B cell (primary cell): ENCODE results near the gene SRC. TPM values are rescaled to one million over a fixed set of nuclear protein-coding genes. Genes with fewer than 3 reads are reported as not detected.
A peak's percentile ranks its signal among the peaks of the same experiment; 100 is the strongest.

ENCODE experiments used
- ATAC-seq: fragments of 200-7000 bp; cut with Tn5 transposase; one replicate; pipeline ENCODE4 v1.10.0; 2021; ENCODE audit warnings: low read depth, mild to moderate bottlenecking, moderate number of reproducible peaks, moderate library complexity
- CTCF ChIA-PET: fragments of 350-600 bp; sonication (Branson Sonifier 250); formaldehyde crosslinking; loops from one replicate; lab custom pipeline; 2021; ENCODE audit warnings: antibody characterized with exemption, inconsistent platforms; lab: Charles Lee
- POLR2A ChIA-PET: fragments of 350-600 bp; sonication (Branson Sonifier 250); formaldehyde crosslinking; loops from one replicate; lab custom pipeline; 2021; ENCODE audit warnings: antibody characterized with exemption; lab: Charles Lee
- DNase-seq: peaks from one replicate; pipeline ENCODE4 v3.0.0; 2013
- H2AFZ ChIP-seq: 2 replicates; pipeline ENCODE4 v1.6.1; 2012; ENCODE audit warnings: mild to moderate bottlenecking, low read depth, low read length; ENCODE audit not compliant: insufficient read depth, poor library complexity, severe bottlenecking
- H3K27ac ChIP-seq, 2 donors: 1 replicate in 1 of 2; 2 replicates in 1 of 2; pipeline ENCODE4 v1.5.1; 2012 to 2013; ENCODE audit warnings: low read length in 2 of 2, mild to moderate bottlenecking in 2 of 2, moderate library complexity in 1 of 2
- H3K27me3 ChIP-seq, 4 experiments: fragments of 200-600 bp in 1 of 4; sonication (generic) in 1 of 4; replicated peaks in 1 of 4; 1 replicate in 2 of 4; 2 replicates in 2 of 4; pipeline versions ENCODE4 v1.6.1 to v1.7.0; 2013 to 2016; ENCODE audit warnings: low read length in 3 of 4, mild to moderate bottlenecking in 2 of 4, mixed read lengths in 1 of 4, moderate library complexity in 1 of 4; ENCODE audit not compliant: insufficient read depth in 4 of 4, control insufficient read depth in 3 of 4; ENCODE audit errors: control extremely low read depth in 1 of 4
- H3K36me3 ChIP-seq, 2 experiments: replicated peaks in 1 of 2; 1 replicate in 1 of 2; 2 replicates in 1 of 2; pipeline versions ENCODE4 v1.6.1 to v1.7.1; 2013; ENCODE audit warnings: low read length in 1 of 2; ENCODE audit not compliant: insufficient read depth in 2 of 2, control insufficient read depth in 1 of 2; ENCODE audit errors: control extremely low read depth in 1 of 2, extremely low read depth in 1 of 2
- H3K4me1 ChIP-seq, 2 donors: fragments of 200-600 bp in 1 of 2; sonication (generic) in 1 of 2; 1 replicate in 1 of 2; 2 replicates in 1 of 2; pipeline versions ENCODE4 v1.5.1 to v1.6.1; 2013 to 2017; ENCODE audit warnings: low read length in 2 of 2; ENCODE audit not compliant: control insufficient read depth in 2 of 2, insufficient read depth in 2 of 2
- H3K4me2 ChIP-seq: replicated peaks from 2 replicates; pipeline ENCODE3; 2012; ENCODE audit warnings: mild to moderate bottlenecking, low read depth, low read length; ENCODE audit not compliant: poor library complexity, severe bottlenecking
- H3K4me3 ChIP-seq, 5 experiments: fragments of 200-600 bp in 1 of 5; sonication (generic) in 1 of 5; 1 replicate in 3 of 5; 2 replicates in 2 of 5; pipeline versions ENCODE4 v1.5.1 to v1.7.0; 2011 to 2016; ENCODE audit warnings: low read length in 4 of 5, mild to moderate bottlenecking in 4 of 5, low read depth in 2 of 5, control low read depth in 1 of 5, moderate library complexity in 1 of 5; ENCODE audit not compliant: insufficient read depth in 1 of 5; ENCODE audit errors: control extremely low read depth in 1 of 5, extremely low read depth in 1 of 5
- H3K79me2 ChIP-seq: fragments of 200-600 bp; sonication (generic); one replicate; pipeline ENCODE4 v1.6.0; 2016; ENCODE audit warnings: low read length; ENCODE audit not compliant: control insufficient read depth, insufficient read depth
- H3K9ac ChIP-seq: fragments of 200-600 bp; sonication (generic); 2 replicates; pipeline ENCODE4 v1.6.1; 2017; ENCODE audit warnings: mild to moderate bottlenecking, low read length, moderate library complexity
- H3K9me3 ChIP-seq, 3 donors: one replicate each; pipeline versions ENCODE4 v1.6.1 to v1.7.1; 2013; ENCODE audit warnings: low read length in 2 of 3; ENCODE audit not compliant: control insufficient read depth in 2 of 3, insufficient read depth in 1 of 3; ENCODE audit errors: control extremely low read depth in 1 of 3
- H4K20me1 ChIP-seq: 2 replicates; pipeline ENCODE4 v1.6.0; 2012; ENCODE audit warnings: mild to moderate bottlenecking, low read length; ENCODE audit not compliant: insufficient read depth, control insufficient read depth, poor library complexity, severe bottlenecking
- H3K27ac Mint-ChIP-seq: one replicate; pipeline ENCODE4 v1.8.0; 2021; ENCODE audit warnings: mixed read lengths
- H3K27me3 Mint-ChIP-seq: one replicate; pipeline ENCODE4 v1.8.0; 2021; ENCODE audit warnings: mixed read lengths
- H3K4me1 Mint-ChIP-seq: one replicate; pipeline ENCODE4 v1.8.0; 2021; ENCODE audit warnings: mixed read lengths
- H3K4me3 Mint-ChIP-seq: one replicate; pipeline ENCODE4 v1.8.0; 2021; ENCODE audit warnings: mixed read lengths
- H3K9me3 Mint-ChIP-seq: one replicate; pipeline ENCODE4 v1.8.0; 2022; ENCODE audit warnings: mixed read lengths; ENCODE audit not compliant: insufficient read depth
- CTCF ChIP-seq: fragments of 200-600 bp; IDR thresholded peaks from one replicate; pipeline ENCODE4 v1.8.0; 2022; ENCODE audit warnings: antibody characterized with exemption, mild to moderate bottlenecking
- EZH2 ChIP-seq: IDR thresholded peaks from 2 replicates; pipeline ENCODE4 v1.6.1; 2012; ENCODE audit warnings: borderline replicate concordance, low read depth, mild to moderate bottlenecking, moderate library complexity, low read length; ENCODE audit not compliant: insufficient read depth, poor library complexity, severe bottlenecking
- WGBS: methylation state at CpG from one replicate; pipeline ENCODE4 v1.1.5; 2013; ENCODE audit warnings: missing lambda C conversion rate; ENCODE audit not compliant: insufficient coverage; 5-methylcytosine and 5-hydroxymethylcytosine counted together
- intact Hi-C: fragments of 100-400 bp; cut with micrococcal nuclease; formaldehyde crosslinking; loops from one replicate; pipeline ENCODE4 v1.10.0; 2022
- polyA plus RNA-seq: library from polyadenylated mRNA; depleted of rRNA; stranded (reverse); fragments of >200 nt; gene quantifications from 2 replicates; pipeline ENCODE4 v1.2.3, GENCODE V29; 2012
- total RNA-seq, 2 donors: library from RNA; stranded (reverse); fragments of 120-200 nt in 1 of 2; gene quantifications; 1 replicate in 1 of 2; 2 replicates in 1 of 2; pipeline versions ENCODE4 v1.2.3 to v1.2.4, GENCODE V29; 2013 to 2022

SRC gene
- total and polyA plus RNA-seq, 2 donors (not counting 1 experiment from before 2014, with no cell fraction given), result 6.5 to 16.8 TPM

DNA sequence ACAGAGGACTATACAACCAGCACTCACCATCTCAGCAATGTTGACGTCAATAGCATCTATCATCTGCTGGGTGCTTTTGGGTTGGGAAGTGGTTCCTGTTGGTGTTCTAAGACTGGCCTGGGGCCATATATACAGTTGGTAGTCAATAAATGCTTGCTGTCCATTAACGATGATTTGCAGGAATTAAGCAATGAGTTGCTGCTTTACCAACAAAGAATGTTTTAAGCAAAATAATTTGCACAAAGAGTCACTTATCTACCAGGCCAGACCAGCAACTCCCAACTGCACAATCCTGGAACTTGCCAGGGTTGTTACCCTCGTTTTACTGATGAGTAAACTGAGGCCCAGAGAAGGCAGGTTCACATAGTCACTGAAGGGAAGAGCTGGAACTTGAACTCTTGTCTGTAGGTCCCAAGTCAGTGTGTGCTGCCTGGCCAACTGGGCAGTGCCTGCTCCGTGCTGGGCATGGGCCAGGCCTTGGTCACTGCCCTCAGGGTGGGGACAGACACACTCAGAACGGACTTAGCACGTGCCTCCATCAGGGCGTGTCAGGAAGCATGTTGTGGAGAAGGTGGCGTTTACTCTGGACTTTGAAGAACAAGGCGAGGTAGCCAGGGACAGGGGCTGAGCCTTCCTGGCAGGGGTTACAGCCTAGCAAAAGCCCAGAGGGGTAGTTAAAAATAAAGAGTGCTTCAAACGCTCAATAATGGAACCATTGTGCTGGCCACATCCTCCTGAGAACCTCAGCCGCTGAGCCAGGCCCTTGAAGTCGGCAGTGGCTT, 2.5 kb upstream of the SRC start:
- Histone ChIP-seq H2AFZ (no peak overlapping the region), H3K79me2 (no peaks in the 10 kb centered on the region), H3K9me3 (no peaks in the 10 kb centered on the region), H3K4me2 (no peak overlapping the region), H4K20me1 (no peaks in the 10 kb centered on the region), H3K4me3 (no peak overlapping the region), H3K27me3 (no peaks in the 10 kb centered on the region), H3K36me3 (no peaks in the 10 kb centered on the region), H3K9ac (no peak overlapping the region), H3K27ac (no peak overlapping the region), H3K4me1 (peaks cover 13 to 26% of the 10 kb centered on the region in 2 donors)
- TF ChIP-seq EZH2 (no peak), CTCF (no peak)
- intact Hi-C loops, result no loop called here
- Mint-ChIP-seq H3K4me3 (peak overlapping the region; percentile 37), H3K9me3 (no peaks in the 10 kb centered on the region), H3K27me3 (no peaks in the 10 kb centered on the region), H3K27ac (peak overlapping the region; percentile 46), H3K4me1 (peaks cover 22% of the 10 kb centered on the region)
- WGBS, result 55% methylated on average over 10 of the region's 12 CpGs
- CTCF ChIA-PET, result no interaction called here
- POLR2A ChIA-PET, result interaction anchor here (0.6 to 0.8 kb wide), 2 partner anchors 32 to 72 kb away, joined by 3 to 4 read pairs; no protein-coding TSS in a partner anchor
- DNase-seq, result no peak
- ATAC-seq, result no peak

DNA sequence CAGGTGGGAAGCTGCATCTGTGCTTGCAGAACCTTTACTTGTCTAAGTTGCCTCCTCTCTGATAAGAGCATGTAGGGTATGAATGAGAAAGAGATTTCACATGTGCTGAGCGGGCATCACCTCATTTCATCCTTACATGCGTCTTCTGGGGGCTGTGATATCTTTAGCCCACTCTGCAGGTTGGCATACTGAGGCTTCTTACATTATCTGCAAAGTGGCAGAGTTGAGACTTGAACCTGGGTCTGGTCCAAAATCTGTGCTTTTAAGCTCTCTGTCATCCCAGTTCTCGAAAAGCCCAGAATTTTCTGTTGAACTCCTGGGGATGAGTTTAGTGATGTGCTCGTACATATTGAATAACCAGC, 2.0 kb upstream of the SRC start:
- no peaks in the 10 kb centered on the region for H4K20me1 ChIP-seq
- ATAC-seq (no peak), DNase-seq (no peak)
- no peak overlapping the region for H3K9ac ChIP-seq
- TF ChIP-seq EZH2 (no peak), CTCF (no peak)
- POLR2A ChIA-PET, result interaction anchor here (0.6 to 1.4 kb wide), 4 partner anchors 31 to 72 kb away, joined by 3 to 4 read pairs (median 4); no protein-coding TSS in a partner anchor
- H3K27ac ChIP-seq, result no peak overlapping the region
- H3K4me1 Mint-ChIP-seq, result peaks cover 22% of the 10 kb centered on the region
- H3K36me3 ChIP-seq, result no peaks in the 10 kb centered on the region
- peak overlapping the region; percentile 46 for H3K27ac Mint-ChIP-seq
- WGBS, result 100% methylated on average over 2 of the region's 4 CpGs
- H3K27me3 Mint-ChIP-seq, result no peaks in the 10 kb centered on the region
- peak overlapping the region; percentile 27 for H3K4me3 Mint-ChIP-seq
- intact Hi-C loops, result no loop called here
- H3K4me2 ChIP-seq, result no peak overlapping the region
- H3K79me2 ChIP-seq, result no peaks in the 10 kb centered on the region
- no peak overlapping the region for H3K4me3 ChIP-seq
- H2AFZ ChIP-seq, result no peak overlapping the region
- no peaks in the 10 kb centered on the region for H3K27me3 ChIP-seq
- peaks cover 13 to 26% of the 10 kb centered on the region in 2 donors for H3K4me1 ChIP-seq
- no peaks in the 10 kb centered on the region for H3K9me3 Mint-ChIP-seq
- no peaks in the 10 kb centered on the region for H3K9me3 ChIP-seq
- CTCF ChIA-PET, result interaction anchor here (1.8 kb wide), 1 partner anchor 41 kb away, joined by 5 read pairs; no protein-coding TSS in a partner anchor
